ENCODE measurements around the gene SARS1. TPM values are rescaled to one million over a fixed set of nuclear protein-coding genes. Genes with fewer than 3 reads are reported as not detected.

SARS1 gene
- total and polyA plus RNA-seq, 2 of the 13 experiments (the other 11 are each of a cell fraction or from before 2014, with no cell fraction given): 103 to 134 TPM

- ATAC-seq: no peak
- no peak overlapping the region for H2AFZ ChIP-seq (ENCODE audit: low read length)
- CTCF ChIA-PET (ENCODE audit: low intra/inter-chr PET ratio, low total read pairs): no interaction called here
These were observed 21.3 kb upstream of the SARS1 start for GRCh38 chr1:109192433-109192832.

More at GRCh38 chr1:109192433-109192832, 21.3 kb upstream of the SARS1 start:
- Histone ChIP-seq H3K27ac (ENCODE audit: extremely low read length, insufficient read depth, low read length) (no peak overlapping the region), H3K27me3 (ENCODE audit: control insufficient read depth in 1 of 2, insufficient read depth in 2 of 2, low read length in 2 of 2) (peaks cover 2 to 4% of the 10 kb centered on the region in 2 experiments; a peak in 2 of 5 replicates), H3K79me2 (ENCODE audit: insufficient read depth, low read length) (no peaks in the 10 kb centered on the region), H3K36me3 (replicated peaks in 1 of 2; ENCODE audit: control insufficient read depth in 1 of 2, insufficient read depth in 2 of 2, low read length in 2 of 2) (no peaks in the 10 kb centered on the region), H3K4me1 (ENCODE audit: insufficient read depth, low read length) (peaks cover 41% of the 10 kb centered on the region), H3K9me3 (ENCODE audit: low read length) (no peaks in the 10 kb centered on the region), H3K9ac (ENCODE audit: insufficient read depth, low read depth, low read length) (no peak overlapping the region), H3K4me3 (replicated peaks in 1 of 3; ENCODE audit: insufficient read depth in 1 of 3, low read depth in 2 of 3, low read length in 3 of 3) (no peak overlapping the region), H3K4me2 (ENCODE audit: low read depth, low read length) (no peak overlapping the region), H4K20me1 (ENCODE audit: insufficient read depth, low read length) (no peaks in the 10 kb centered on the region)
- BruUV-seq (replicated peaks): no TSS peak
- no peak for DNase-seq (ENCODE audit: low spot score)
- 16% methylated on average over 4 of the region's 4 CpGs for WGBS (ENCODE audit: low lambda C conversion rate)
- TF ChIP-seq TARDBP (CRISPR knock-in tag; IDR thresholded peaks at IDR 0.05) (no peak), ONECUT2 (CRISPR knock-in tag; IDR thresholded peaks at IDR 0.05) (no peak), SPEN (CRISPR knock-in tag; IDR thresholded peaks at IDR 0.05; ENCODE audit: low read depth) (no peak), NFATC3 (CRISPR knock-in tag; IDR thresholded peaks at IDR 0.05) (no peak), ZNF326 (CRISPR knock-in tag; IDR thresholded peaks at IDR 0.05; ENCODE audit: borderline replicate concordance) (no peak), RAD21 (CRISPR knock-in tag; IDR thresholded peaks at IDR 0.05) (no peak), ZNF841 (CRISPR knock-in tag; IDR thresholded peaks at IDR 0.05; ENCODE audit: borderline replicate concordance) (no peak), ZFP41 (CRISPR knock-in tag; IDR thresholded peaks at IDR 0.05; ENCODE audit: borderline replicate concordance) (no peak), LBX2 (CRISPR knock-in tag; IDR thresholded peaks at IDR 0.05; ENCODE audit: borderline replicate concordance) (no peak), ETV6 (CRISPR knock-in tag; conservative IDR thresholded peaks at IDR 0.05) (no peak), RBM39 (IDR thresholded peaks at IDR 0.05; ENCODE audit: low read depth, low read length, poor library complexity, severe bottlenecking) (no peak), ZMYM4 (CRISPR knock-in tag; IDR thresholded peaks at IDR 0.05) (no peak), HOXD1 (CRISPR knock-in tag; IDR thresholded peaks at IDR 0.05) (no peak), XRCC5 (optimal IDR thresholded peaks at IDR 0.05; ENCODE audit: low read length) (no peak), CENPBD1 (CRISPR knock-in tag; IDR thresholded peaks at IDR 0.05; ENCODE audit: borderline replicate concordance, low read depth) (no peak), ZNF562 (CRISPR knock-in tag; IDR thresholded peaks at IDR 0.05; ENCODE audit: borderline replicate concordance) (no peak), REPIN1 (CRISPR knock-in tag; IDR thresholded peaks at IDR 0.05; ENCODE audit: borderline replicate concordance, low read depth) (no peak), ZUFSP (CRISPR knock-in tag; IDR thresholded peaks at IDR 0.05; ENCODE audit: borderline replicate concordance) (no peak), MIXL1 (CRISPR knock-in tag; IDR thresholded peaks at IDR 0.05) (no peak)
- TF ChIP-seq, protein P1, sequence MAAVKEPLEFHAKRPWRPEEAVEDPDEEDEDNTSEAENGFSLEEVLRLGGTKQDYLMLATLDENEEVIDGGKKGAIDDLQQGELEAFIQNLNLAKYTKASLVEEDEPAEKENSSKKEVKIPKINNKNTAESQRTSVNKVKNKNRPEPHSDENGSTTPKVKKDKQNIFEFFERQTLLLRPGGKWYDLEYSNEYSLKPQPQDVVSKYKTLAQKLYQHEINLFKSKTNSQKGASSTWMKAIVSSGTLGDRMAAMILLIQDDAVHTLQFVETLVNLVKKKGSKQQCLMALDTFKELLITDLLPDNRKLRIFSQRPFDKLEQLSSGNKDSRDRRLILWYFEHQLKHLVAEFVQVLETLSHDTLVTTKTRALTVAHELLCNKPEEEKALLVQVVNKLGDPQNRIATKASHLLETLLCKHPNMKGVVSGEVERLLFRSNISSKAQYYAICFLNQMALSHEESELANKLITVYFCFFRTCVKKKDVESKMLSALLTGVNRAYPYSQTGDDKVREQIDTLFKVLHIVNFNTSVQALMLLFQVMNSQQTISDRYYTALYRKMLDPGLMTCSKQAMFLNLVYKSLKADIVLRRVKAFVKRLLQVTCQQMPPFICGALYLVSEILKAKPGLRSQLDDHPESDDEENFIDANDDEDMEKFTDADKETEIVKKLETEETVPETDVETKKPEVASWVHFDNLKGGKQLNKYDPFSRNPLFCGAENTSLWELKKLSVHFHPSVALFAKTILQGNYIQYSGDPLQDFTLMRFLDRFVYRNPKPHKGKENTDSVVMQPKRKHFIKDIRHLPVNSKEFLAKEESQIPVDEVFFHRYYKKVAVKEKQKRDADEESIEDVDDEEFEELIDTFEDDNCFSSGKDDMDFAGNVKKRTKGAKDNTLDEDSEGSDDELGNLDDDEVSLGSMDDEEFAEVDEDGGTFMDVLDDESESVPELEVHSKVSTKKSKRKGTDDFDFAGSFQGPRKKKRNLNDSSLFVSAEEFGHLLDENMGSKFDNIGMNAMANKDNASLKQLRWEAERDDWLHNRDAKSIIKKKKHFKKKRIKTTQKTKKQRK (IDR thresholded peaks at IDR 0.05; ENCODE audit: low read length): no peak
- intact Hi-C loops (cut with micrococcal nuclease; ENCODE audit: unreplicated experiment) (loop anchor here (5.0 kb wide), 1 partner anchor 80 kb away; the partner anchor contains the start of gene ELAPOR1), in situ Hi-C loops (cut with HindIII; ENCODE audit: extremely low pct_ligation_motif_present, low pct_unique_long_range_greater_than_20kb) (no loop called here)
- FAIRE-seq: no peak
- POLR2A ChIA-PET: no interaction called here

Measured in HepG2 (cell line).